ENCODE measurements around the gene C9orf72.
"Not testable (repeated sequence)": the region's sequence is repeated elsewhere in the genome, so short reads cannot be mapped to it uniquely, and the experiment has no call there.

C9orf72 gene

GRCh38 chr9:27572918-27573633 is at the start of gene C9orf72:
TSS of gene C9orf72 (minus strand) at chr9:27573481. CDS start at chr9:27567120, 6,361 bp downstream.
- DNase-seq = peak; percentile 74

- no peak for DNase-seq
Measured at GRCh38 chr9:27622693-27623340, 49.5 kb upstream of the C9orf72 start.

GRCh38 chr9:27619743-27620142 is 46.5 kb upstream of the C9orf72 start:
- no peak for DNase-seq

GRCh38 chr9:27618066-27618465 is 44.8 kb upstream of the C9orf72 start:
- DNase-seq = no peak

GRCh38 chr9:27614551-27614950 is 41.3 kb upstream of the C9orf72 start:
- no peak for DNase-seq

- DNase-seq = not testable (repeated sequence)
Measured at GRCh38 chr9:27612036-27612435, 38.8 kb upstream of the C9orf72 start.

GRCh38 chr9:27610622-27611021 is 37.3 kb upstream of the C9orf72 start:
- DNase-seq = no peak

- DNase-seq = no peak
Measured at GRCh38 chr9:27602954-27603353, 29.7 kb upstream of the C9orf72 start.

- DNase-seq = peak; percentile 3
Measured at GRCh38 chr9:27602142-27602861, 29.0 kb upstream of the C9orf72 start.

- DNase-seq = no peak
Measured at GRCh38 chr9:27601396-27601795, 28.1 kb upstream of the C9orf72 start.

- no peak for DNase-seq
Measured at GRCh38 chr9:27600256-27600655, 27.0 kb upstream of the C9orf72 start.

GRCh38 chr9:27599870-27600238 is 26.6 kb upstream of the C9orf72 start:
- DNase-seq = no peak

GRCh38 chr9:27599102-27599869 is 26.0 kb upstream of the C9orf72 start:
- no peak for DNase-seq

GRCh38 chr9:27595733-27596132 is 22.5 kb upstream of the C9orf72 start:
- no peak for DNase-seq

GRCh38 chr9:27591672-27592071 is 18.4 kb upstream of the C9orf72 start:
- no peak for DNase-seq

- DNase-seq = no peak
Measured at GRCh38 chr9:27591093-27591492, 17.8 kb upstream of the C9orf72 start.

- no peak for DNase-seq
Measured at GRCh38 chr9:27590651-27591050, 17.4 kb upstream of the C9orf72 start.

- DNase-seq = no peak
Measured at GRCh38 chr9:27589462-27589861, 16.2 kb upstream of the C9orf72 start.

- DNase-seq = no peak
Measured at GRCh38 chr9:27586304-27586703, 13.0 kb upstream of the C9orf72 start.

GRCh38 chr9:27584931-27585330 is 11.7 kb upstream of the C9orf72 start:
- no peak for DNase-seq

- DNase-seq = no peak
Measured at GRCh38 chr9:27582794-27583193, 9.5 kb upstream of the C9orf72 start.

GRCh38 chr9:27581826-27582225 is 8.5 kb upstream of the C9orf72 start:
- DNase-seq = no peak

All from NCI-H774 (cell line).